HG03159 (cell line): ENCODE data around the gene FAM227B.
"Not testable (repeated sequence)": the region's sequence is repeated elsewhere in the genome, so short reads cannot be mapped to it uniquely, and the experiment has no call there.

ENCODE experiments used
- ATAC-seq: cut with Tn5 transposase; IDR thresholded peaks from one replicate; pipeline ENCODE4 v1.9.1; 2021; ENCODE audit warnings: mild to moderate bottlenecking, moderate library complexity; ENCODE audit not compliant: unreplicated experiment

Gene FAM227B

DNA sequence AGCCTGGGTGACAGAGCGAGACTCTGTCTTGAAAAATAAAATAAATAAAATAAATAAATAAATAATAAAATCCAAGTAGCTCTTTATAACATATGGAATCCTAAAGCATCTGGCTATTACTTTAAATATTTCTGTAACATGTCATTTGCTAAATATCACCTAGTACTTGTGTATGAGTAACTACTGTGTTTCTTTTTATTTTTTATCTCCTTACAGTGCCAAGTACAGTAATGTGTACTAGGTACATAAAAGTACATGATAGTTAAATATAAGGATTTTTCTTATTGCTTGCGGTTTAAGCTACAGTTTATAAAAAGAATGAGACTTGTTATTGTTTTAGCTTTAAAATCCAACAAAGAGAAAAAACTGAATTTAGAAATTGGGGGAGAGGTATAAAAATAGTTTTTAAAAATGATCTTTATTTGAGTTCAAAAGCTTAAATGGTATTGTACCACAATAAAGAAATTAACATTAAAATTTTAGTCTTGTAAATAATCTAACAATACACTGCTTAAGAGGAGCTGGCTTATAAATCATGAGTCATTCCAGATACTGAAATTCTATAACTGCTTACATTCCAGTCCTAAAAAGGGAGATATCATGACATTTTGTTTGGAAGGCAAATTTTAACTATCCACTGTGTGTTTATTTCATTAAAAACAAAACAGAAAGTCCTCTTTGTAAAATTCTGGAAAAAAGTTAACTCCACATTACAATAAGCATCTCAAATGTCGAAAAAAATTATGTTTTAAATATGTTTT is 124.4 kb downstream of the FAM227B start:
- no peak for ATAC-seq

DNA sequence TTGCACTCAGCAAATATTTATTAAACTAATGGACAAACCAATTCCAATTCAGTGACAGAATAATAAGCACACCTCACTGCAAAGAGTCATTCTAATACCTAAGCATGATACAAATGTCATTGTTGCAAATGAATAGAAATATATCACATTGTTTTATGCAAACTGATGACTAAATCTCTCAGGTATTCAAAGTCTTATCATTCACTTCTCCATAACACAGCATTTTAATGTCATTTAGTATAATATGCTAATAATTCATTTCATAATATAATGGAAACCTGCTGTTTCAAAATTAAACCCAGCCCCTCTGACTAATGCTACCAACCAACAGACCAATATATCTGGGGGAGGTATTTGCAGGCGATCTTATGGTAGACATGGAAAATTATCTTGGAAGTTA is 125.8 kb downstream of the FAM227B start:
- no peak for ATAC-seq

DNA sequence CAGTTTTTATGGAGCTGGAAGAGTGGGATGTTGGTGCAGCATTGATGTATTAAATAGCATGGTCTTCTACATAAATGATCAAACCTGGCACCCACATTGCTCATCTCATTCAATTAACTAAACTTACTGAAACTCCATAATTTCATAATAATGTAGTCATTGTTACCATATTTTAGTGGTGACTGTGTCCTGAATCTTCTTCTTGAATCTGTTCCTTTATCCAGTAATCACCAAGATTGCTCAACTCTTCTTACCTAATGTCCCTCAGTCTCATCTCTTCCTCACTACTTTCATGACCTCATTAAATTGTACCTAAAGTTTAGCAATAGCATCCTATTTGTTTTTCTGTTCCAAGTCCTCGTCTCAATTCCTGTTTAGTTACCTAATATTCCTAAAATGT is 127.8 kb downstream of the FAM227B start:
- ATAC-seq, result no peak

DNA sequence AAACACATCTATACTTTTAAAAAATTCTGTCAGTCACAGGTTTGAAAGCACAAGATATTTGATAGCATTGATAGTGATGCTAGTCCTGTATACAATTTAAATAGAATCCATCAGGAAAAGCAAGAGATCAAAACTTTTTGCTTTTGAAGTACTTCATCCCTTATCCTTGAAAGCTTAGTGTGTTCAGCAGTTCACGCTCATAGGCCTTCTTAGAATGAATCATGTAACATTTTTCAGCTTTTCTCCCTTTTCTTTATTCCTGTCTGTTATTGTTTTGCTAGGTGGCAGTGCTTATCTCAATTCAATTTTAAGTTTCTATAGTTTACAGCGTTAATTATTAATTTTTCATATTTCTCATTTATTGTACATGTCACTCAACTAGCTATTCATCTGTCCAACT is 128.5 kb downstream of the FAM227B start:
- no peak for ATAC-seq

DNA sequence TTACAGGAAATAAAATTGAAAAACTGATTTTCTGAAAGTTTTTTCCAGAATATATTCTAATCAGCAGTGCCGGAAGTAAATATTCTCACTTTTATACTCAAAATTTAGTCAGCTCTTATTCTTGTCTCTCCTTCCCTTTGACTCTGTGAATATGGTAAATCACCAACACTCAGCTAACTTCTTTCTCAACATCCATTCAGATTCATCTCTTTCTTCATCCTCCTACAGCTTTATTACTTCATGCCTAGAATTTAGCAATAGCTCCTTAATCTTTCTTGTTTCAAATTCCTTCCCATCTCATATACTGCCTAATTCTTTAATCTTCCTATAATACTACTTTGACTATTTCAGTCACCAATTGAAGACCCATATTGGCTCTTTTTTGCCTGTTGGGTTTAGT is 129.7 kb downstream of the FAM227B start:
- no peak for ATAC-seq

DNA sequence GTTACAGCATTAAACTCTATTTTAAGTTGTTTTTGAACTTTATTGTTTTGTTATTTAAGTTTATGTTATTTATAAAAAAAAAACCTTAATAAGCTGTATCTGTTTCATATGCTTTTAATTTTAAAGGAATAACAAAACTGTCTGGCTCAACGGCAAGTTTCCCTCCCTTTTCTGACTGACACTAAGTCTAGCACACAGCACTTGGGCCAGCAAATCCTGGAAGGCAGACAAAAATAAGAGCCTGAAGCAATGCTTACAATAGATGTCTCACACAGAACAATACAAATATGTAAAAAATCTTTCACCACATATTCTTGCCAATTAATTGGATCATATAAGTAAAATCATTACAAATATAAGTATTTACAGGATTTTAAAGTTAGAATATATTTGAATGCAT is 135.2 kb downstream of the FAM227B start:
- ATAC-seq, result not testable (repeated sequence)

DNA sequence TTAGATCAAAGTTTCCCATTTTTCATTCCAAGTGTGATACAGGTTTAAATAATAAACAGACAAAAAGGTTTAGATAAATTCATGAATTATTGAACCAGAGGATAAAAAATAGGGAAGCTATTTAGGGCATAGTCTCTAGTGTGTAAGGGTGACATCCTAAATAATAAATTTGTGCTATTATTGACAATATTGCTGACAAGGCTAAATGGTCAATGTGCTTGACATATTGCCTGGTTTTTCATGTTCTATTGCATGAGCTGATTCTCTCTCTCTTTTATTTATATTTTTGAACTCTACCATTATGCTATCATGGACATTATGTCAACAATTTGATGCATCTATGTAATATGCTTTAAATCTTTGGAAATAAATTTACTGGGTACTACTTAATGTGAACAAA is 141.6 kb downstream of the FAM227B start:
- ATAC-seq, result not testable (repeated sequence)

DNA sequence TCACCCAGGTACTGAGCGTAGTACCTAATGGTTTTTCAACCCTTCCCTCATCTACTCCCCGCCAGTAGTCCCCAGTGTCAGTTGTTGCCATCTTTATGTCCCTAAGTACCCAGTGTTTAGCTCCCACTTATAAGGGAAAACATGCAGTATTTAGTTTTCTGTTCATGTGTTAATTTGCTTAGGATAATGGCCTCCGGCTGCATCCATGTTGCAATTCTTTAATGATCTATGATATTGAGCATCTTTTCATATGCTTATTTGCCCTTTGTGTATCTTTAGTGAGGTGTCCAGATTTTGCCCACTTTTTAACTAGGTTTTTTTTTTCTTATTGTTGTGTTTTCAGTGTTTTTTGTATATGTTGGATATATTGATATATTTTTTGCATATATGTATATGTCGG is 142.6 kb downstream of the FAM227B start:
- ATAC-seq, result not testable (repeated sequence)

DNA sequence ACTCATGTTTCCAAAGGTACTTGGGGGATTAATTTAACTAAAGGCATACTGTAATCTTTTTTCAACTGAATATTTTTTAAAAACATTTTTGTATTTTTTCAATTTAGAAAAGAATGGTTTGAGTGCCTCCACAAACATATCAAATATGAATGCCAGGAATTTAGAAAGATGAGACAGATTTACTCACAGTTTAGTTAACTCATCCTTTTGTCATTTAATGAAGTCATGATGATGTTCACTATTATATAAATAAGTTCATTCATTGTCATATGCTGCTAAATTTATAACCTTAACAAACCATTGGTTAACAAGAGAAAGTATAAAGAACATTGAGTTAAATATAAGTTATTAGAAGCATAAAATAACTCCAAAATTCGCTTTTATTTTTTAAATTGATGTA is 147.6 kb downstream of the FAM227B start:
- ATAC-seq, result no peak

DNA sequence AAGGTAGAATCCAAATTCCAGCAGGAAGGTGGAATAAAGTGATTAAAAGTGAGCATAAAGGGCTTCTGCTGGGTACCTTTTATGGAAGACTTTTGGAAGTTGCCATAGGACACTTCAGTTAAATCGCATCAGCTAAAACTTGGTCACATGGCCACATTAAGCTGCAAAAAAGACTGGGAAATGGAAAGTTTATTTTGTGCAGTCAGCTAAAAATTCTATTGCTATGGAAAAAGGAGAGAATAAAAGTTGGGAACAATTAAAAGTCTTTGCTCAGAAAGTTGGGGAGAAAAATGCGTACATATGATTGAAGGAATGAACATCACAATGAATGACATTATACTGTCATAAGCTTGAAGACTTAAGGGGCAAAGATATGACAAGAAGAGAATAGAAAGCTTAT is 148.3 kb downstream of the FAM227B start:
- no peak for ATAC-seq

DNA sequence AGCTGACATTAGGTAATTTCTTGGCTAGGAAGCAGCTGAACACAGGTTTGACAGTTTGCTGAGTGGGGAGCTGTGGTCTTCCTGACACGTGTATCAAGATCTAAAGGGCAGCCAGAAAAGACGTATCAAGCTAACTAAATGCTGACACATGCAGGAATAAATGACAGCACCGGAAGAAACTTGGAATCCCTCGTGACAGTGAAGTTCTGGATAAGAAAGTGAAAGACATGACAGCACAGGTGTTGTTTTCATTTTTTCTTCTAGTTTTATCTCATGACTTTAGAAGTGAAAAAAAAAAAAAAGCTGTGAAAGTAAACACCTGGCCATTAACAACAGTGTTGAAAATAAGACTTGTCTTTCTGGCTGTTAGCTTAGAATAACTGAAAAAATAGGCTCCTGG is 148.9 kb downstream of the FAM227B start:
- ATAC-seq, result peak; percentile 83

DNA sequence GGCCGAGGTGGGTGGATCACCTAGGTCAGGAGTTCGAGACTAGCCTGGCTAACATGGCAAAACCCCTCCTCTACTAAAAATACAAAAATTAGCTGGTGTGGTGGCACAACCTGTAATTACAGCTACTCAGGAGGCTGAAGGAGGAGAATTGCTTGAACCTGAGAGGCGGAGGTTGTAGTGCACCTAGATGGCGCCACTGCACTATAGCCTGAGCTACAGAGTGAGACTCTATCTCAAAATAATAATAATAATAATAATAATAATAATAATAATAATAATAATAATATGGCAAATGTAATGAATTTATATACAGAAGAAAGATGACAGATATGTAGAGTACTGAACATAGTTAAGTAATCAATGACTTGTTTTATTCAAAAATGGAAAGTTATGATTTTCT is 149.4 kb downstream of the FAM227B start:
- ATAC-seq, result not testable (repeated sequence)

DNA sequence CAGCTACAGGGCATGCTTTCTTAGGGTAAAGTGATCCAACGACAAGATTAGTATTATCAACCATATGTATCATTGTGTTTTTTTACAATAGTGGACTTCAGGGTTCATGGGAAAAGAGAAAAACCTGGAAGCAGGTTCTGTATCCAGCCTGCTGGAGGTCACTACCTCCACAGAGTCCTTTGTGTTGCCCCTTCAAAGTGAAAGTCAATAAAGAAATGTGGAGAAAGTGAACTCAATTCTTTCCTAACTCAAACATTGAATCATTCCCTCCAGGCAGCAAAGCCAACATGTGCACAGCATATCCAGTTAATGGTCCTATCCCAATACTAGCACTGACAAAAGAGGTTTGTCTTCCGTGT is 152.2 kb downstream of the FAM227B start:
- no peak for ATAC-seq

DNA sequence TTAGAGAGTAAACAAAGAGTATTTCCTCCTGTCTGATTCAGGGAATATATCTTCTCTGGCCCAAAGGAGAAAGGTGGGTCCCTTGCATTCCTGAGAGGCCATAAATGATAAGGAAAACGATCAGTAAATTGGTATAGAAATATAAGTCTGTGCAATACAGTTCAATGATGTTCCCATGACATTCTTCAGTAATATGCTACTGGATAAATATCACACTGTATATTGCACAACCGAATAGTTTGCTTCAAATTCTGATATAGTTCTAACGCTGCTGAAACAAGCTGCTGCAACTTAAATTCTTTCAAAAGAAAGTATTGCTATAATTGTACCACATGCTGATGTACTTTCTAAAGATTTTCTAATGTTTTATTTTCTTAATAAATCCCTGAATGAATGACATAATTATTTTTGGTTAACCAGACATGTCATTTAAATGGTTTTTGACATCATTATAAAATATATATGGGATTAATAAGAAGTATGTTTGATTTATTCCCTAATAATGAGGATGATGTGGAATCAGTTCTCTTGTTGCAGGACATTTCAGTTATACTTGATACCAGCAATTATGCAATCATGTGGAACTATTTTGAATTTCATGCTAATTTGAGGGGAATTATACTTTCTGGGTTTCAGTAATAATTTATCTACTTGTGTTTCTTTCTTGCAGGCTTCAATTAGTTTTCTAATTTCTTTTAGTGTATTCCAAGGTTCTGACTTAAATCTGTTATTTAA is 152.7 kb downstream of the FAM227B start:
- no peak for ATAC-seq

DNA sequence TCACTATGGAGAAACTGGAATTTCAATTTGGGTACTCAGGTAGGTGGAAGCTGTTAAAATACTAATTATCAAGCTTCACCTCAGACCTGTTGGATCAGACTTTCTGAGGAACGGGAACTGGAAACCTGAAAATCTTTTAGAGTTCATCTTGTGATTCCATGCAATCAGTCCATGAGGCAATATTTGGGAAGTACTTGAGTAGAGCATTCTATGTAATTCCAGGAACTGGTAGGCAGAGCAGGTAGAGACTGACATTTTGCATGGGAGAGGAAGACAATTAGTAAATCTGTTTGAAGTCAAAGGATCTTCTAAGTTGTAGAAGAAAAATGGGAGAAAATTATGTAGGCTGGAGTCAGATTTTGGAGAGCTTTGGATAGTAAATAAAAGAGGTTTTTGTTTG is 154.5 kb downstream of the FAM227B start:
- no peak for ATAC-seq

DNA sequence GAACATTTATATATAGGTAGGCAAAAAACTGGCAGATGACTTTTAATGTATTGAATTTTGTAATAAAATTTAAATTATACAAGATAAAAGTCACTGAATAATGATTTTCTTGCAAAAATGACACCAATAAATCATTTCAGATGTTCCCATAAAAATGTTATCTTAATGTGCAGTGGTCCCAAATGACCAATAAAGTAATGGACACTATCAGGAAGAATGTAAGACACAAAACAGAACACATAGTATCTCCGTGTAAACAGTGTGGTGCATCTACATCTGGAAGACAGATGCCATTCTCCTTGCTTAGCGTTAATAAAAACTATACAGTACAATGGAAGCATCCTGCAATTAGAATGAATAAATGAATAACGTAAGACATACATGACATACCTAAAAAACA is 156.1 kb downstream of the FAM227B start:
- no peak for ATAC-seq

DNA sequence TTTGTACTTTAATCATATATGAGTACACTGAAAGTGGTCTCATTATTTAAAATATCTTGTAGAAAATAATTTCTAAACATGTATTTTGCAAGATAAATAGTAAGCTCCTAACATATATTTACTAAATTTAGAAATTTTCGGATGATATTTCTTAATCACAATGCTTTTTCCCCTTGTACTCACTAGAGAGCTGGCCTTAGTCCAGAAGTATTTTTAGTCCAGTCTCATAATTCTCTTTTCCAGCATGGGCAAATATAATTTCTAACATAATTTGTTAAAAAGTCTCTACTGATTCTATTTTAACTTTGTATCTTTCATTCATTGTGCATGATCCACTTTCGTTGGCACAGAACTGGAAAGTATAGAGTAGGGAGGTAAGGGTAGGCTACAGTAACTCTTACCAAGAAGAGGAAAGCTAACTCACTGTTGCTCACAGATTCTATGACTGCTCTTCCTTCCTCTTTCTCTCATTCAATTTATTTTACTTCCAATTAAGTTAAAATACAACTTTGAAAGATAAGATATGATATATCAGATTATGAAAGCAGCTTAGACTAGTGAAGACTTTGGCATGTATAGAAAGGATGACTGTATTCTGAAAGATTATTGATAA is 158.3 kb downstream of the FAM227B start:
- ATAC-seq, result no peak

DNA sequence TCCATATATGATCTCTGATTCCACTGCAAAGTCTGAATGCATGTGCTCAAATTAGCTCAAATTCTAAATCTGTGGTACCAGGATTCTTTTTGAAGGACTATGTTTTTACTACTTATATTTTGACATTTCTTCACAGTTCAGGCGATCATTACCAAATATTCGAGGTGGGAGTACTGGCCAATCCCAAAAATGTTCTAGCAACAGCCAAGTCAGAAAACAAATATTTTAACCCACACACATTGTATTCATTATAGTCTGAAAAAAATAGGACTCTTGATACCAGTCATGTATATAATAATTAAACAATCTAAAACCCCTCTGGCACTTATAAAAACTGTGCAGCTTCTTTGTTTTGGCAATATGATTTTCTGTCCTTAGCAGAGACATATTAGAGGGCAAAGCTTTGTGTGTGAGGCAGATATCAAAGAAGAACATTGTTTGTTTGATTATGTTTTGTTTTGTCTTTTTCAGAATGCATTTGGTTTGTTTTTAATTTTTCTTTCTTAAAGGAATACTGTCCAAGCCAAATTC is 160.1 kb downstream of the FAM227B start:
- ATAC-seq, result no peak

DNA sequence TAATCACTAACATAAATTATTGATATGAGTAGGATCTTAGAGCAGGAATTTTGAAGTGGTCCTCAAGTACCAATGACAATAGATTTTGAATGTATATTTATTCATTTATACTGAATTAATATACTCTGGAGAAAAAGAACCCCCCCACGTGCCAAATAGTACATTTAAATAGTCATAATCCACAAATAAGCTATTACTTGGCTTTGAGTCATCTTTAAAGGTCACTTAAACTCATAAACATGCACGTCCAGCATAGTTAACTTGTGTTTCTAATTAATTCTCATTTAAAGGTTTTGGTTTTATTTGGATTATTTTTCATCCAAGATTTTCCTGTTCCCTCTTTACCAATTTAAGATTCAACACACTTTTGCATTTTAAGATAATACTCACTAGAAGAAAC is 162.5 kb downstream of the FAM227B start:
- ATAC-seq, result no peak

DNA sequence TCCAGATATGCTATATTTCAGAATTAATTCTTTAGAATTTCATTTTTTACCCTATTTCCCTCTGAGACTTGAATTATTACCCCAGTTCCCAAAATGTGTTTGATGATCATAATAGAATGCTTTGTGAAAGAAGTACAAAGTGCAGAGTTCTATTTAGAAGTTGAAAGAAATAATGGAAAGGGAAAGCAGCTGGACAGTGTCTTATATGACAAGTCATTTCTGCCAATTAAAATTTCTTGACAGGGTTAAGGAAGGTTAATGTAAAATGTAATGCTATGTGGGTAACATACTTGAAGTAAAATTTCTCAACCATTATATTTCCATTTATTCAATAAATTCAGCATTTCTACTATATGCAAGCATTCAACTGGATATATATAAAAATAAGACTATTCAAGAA is 164.5 kb downstream of the FAM227B start:
- ATAC-seq, result no peak

DNA sequence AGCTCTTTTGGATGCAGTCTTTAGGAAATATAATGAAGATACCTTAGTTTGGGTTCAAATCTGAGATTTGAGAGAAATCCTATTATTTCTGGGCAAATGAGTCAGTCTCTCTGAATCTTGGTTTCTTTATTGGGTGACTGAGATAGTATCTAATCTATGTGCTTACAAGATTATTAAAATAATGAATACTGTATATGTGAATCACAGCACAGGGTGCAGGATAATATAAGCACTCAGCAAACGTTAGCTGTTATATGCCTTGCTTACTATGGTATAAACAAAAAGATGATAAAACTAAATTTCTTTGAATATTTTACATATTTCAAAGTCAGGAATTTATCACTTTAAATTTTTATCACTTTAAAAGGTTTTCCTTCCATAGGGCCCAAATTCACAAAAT is 168.0 kb downstream of the FAM227B start:
- ATAC-seq, result no peak

DNA sequence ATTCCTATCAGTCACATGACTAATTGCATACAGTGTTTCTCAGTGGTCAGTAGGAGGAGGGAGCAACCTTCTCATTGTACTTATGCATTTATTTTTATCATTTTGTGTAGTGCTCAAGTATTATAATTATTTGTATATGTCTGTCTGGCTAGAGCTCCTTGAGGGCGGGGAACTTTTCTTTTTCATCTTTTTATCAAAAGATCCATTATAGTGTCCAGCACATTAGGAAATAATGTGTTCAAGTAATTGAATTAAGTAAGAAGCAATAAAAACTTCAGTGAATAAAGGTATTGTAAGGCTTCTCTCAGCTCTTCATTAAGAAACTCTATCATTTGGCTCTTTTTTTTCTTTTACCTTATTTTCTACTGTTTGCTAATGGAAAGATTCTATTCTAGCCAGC is 178.8 kb downstream of the FAM227B start:
- no peak for ATAC-seq
